Activated T-helper 1 cell treated with anti-CD3 and anti-CD28 coated beads, Interleukin-12 subunit alpha, Interleukin-12 subunit beta, Interleukin-2, Interleukin-4 antibody, amounts not matched to agents 30 ng/mL and 10 ng/mL and 1 ng/mL, durations not matched to agents 14 hours and 24 hours and 36 hours (primary cell): ENCODE results near the gene CDH13. TPM values are rescaled to one million over a fixed set of nuclear protein-coding genes. Genes with fewer than 3 reads are reported as not detected.

Experiments
- DNase-seq: peaks from one replicate; pipeline ENCODE4 v3.0.0; 2021; ENCODE audit warnings: low spot score
- H3K27ac Mint-ChIP-seq: one replicate; pipeline ENCODE4 v1.8.0; 2021; ENCODE audit warnings: mild to moderate bottlenecking, mixed read lengths
- H3K27me3 Mint-ChIP-seq: one replicate; pipeline ENCODE4 v1.8.0; 2022; ENCODE audit warnings: mild to moderate bottlenecking, moderate library complexity, mixed read lengths; ENCODE audit not compliant: insufficient read depth
- H3K36me3 Mint-ChIP-seq: one replicate; pipeline ENCODE4 v1.8.0; 2021; ENCODE audit warnings: low read depth, mixed read lengths
- H3K4me1 Mint-ChIP-seq: one replicate; pipeline ENCODE4 v1.8.0; 2021; ENCODE audit warnings: low read depth, mixed read lengths
- H3K4me3 Mint-ChIP-seq: one replicate; pipeline ENCODE4 v1.8.0; 2021; ENCODE audit warnings: mild to moderate bottlenecking, moderate library complexity, mixed read lengths
- H3K9me3 Mint-ChIP-seq: one replicate; pipeline ENCODE4 v1.8.0; 2021; ENCODE audit warnings: mixed read lengths
- intact Hi-C: fragments of 100-400 bp; cut with micrococcal nuclease; formaldehyde crosslinking; loops from one replicate; pipeline ENCODE4 v1.15.1; 2024
- total RNA-seq: library from RNA; stranded (reverse); gene quantifications from 2 replicates; pipeline ENCODE4 v1.2.3, GENCODE V29; 2022

The CDH13 gene
- total RNA-seq, 1 donor from 2014 or later, result not detected

DNA sequence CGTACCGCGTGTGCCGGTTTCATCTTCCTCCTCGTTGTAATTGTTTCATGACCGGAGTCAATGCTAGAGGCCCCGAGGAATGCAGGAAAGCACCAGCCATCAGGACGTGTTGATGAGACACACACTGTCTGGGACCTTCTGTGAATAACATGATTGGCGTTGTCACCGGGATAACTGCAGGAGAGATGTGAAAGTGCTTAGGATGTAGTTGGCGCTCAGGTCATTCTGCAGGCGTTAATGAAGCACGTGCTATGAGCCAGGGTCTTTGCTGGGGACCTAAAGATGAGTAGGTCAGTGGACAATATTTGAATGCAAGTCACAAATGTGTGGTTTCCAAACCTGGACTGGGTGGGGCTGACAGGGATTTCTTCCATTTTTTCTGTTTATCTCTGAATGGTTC lies 999.4 kb downstream of the CDH13 start:
- no peak overlapping the region for H3K27ac Mint-ChIP-seq
- no peaks in the 10 kb centered on the region for H3K9me3 Mint-ChIP-seq
- peaks cover 1% of the 10 kb centered on the region for H3K27me3 Mint-ChIP-seq
- no peaks in the 10 kb centered on the region for H3K36me3 Mint-ChIP-seq
- H3K4me3 Mint-ChIP-seq, result no peak overlapping the region
- H3K4me1 Mint-ChIP-seq, result no peaks in the 10 kb centered on the region
- DNase-seq, result no peak
- intact Hi-C loops, result no loop called here

- H3K36me3 Mint-ChIP-seq, result no peaks in the 10 kb centered on the region
- H3K4me1 Mint-ChIP-seq, result no peaks in the 10 kb centered on the region
- intact Hi-C loops, result no loop called here
- no peak overlapping the region for H3K27ac Mint-ChIP-seq
- H3K4me3 Mint-ChIP-seq, result no peak overlapping the region
- no peak for DNase-seq
- H3K27me3 Mint-ChIP-seq, result peaks cover 1% of the 10 kb centered on the region
- H3K9me3 Mint-ChIP-seq, result no peaks in the 10 kb centered on the region
Observed at GRCh38 chr16:83626676-83627075, 999.9 kb downstream of the CDH13 start.

DNA sequence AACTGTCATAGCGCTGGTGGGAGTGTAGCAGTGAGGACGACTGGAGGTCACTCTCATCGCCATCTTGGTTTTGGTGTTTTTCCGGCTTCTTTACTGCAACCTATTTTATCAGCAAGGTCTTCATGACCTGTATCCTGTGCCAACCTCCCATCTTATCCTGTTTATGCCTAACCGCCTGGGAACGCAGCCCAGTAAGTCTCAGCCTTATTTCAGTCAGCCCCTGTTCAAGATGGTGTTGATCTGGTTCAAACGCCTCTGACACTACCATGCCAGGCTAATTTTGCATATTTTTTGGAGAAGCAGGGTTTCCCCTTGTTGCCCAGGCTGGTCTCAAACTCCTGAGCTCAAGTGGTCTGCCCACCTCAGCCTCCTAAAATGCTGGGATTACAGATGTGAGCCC lies 1001.2 kb downstream of the CDH13 start:
- no peaks in the 10 kb centered on the region for H3K4me1 Mint-ChIP-seq

DNA sequence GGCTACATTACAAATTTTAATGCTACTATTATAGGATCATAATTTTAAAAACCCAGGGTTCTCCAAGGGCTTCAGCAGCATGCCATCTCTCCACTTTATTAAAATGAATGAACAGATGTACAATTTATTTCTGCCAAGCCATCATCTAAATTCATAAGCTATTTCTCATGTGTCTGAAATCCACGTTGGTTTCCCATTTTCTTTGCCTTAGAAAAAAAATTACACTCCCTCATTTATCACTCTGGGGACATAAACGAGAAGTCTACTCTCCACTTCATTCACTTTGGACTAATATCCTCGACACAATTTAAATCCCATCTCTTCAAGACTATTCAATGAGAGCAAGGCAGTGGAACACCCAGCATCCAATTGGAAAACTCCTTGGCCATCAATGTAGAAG lies 1002.7 kb downstream of the CDH13 start:
- Mint-ChIP-seq H3K36me3 (no peaks in the 10 kb centered on the region), H3K4me1 (no peaks in the 10 kb centered on the region), H3K27ac (no peak overlapping the region), H3K27me3 (no peaks in the 10 kb centered on the region), H3K9me3 (no peaks in the 10 kb centered on the region), H3K4me3 (no peak overlapping the region)
- intact Hi-C loops, result no loop called here
- no peak for DNase-seq

More for the DNA sequence above, 1001.2 kb downstream of the CDH13 start:
- Mint-ChIP-seq H3K27ac (no peak overlapping the region), H3K27me3 (no peaks in the 10 kb centered on the region), H3K4me3 (no peak overlapping the region), H3K9me3 (no peaks in the 10 kb centered on the region), H3K36me3 (no peaks in the 10 kb centered on the region)
- DNase-seq, result no peak
- intact Hi-C loops, result no loop called here

- H3K27me3 Mint-ChIP-seq, result no peaks in the 10 kb centered on the region
- H3K9me3 Mint-ChIP-seq, result no peaks in the 10 kb centered on the region
- intact Hi-C loops, result no loop called here
- no peaks in the 10 kb centered on the region for H3K4me1 Mint-ChIP-seq
- no peak overlapping the region for H3K27ac Mint-ChIP-seq
- no peak for DNase-seq
- no peaks in the 10 kb centered on the region for H3K36me3 Mint-ChIP-seq
- H3K4me3 Mint-ChIP-seq, result no peak overlapping the region
Observed at GRCh38 chr16:83629836-83630235, 1003.1 kb downstream of the CDH13 start.

GRCh38 chr16:83630979-83631378 lies 1004.2 kb downstream of the CDH13 start:
- no peak for DNase-seq
- Mint-ChIP-seq H3K27ac (no peak overlapping the region), H3K36me3 (no peaks in the 10 kb centered on the region), H3K4me1 (no peaks in the 10 kb centered on the region), H3K27me3 (no peaks in the 10 kb centered on the region), H3K4me3 (no peak overlapping the region), H3K9me3 (peaks cover under 1% of the 10 kb centered on the region)
- intact Hi-C loops, result no loop called here

- no peak for DNase-seq
Observed at GRCh38 chr16:83633286-83633685, 1006.5 kb downstream of the CDH13 start.

GRCh38 chr16:83648347-83648746 lies 1021.6 kb downstream of the CDH13 start:
- no peak overlapping the region for H3K27ac Mint-ChIP-seq
- H3K4me1 Mint-ChIP-seq, result no peaks in the 10 kb centered on the region
- peaks cover 8% of the 10 kb centered on the region for H3K9me3 Mint-ChIP-seq
- no peak for DNase-seq
- no peaks in the 10 kb centered on the region for H3K36me3 Mint-ChIP-seq
- H3K27me3 Mint-ChIP-seq, result no peaks in the 10 kb centered on the region
- intact Hi-C loops, result no loop called here
- no peak overlapping the region for H3K4me3 Mint-ChIP-seq

More at GRCh38 chr16:83633286-83633685, 1006.5 kb downstream of the CDH13 start:
- no peak overlapping the region for H3K27ac Mint-ChIP-seq
- intact Hi-C loops, result no loop called here
- no peaks in the 10 kb centered on the region for H3K27me3 Mint-ChIP-seq
- H3K4me3 Mint-ChIP-seq, result no peak overlapping the region
- H3K4me1 Mint-ChIP-seq, result no peaks in the 10 kb centered on the region
- peaks cover 8% of the 10 kb centered on the region for H3K9me3 Mint-ChIP-seq
- H3K36me3 Mint-ChIP-seq, result no peaks in the 10 kb centered on the region

DNA sequence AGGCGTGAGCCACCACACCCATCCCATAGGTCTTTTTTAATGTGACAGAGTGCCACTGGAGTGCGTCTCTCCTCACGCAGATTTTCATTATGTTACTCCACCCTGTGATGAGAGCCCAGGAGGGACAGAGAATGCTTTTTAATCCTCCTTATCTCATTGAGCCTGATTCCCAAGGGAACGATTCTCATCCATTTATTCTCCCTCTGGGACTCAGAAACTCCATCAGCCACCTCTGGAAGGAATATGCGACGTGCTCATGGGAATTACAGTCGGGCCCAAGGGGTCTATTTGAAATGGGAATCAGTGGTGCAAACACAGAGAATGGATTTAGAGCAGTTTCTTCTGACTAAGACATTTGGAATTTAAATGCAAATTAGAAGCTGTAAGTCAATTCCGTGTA lies 1025.1 kb downstream of the CDH13 start:
- H3K27me3 Mint-ChIP-seq, result no peaks in the 10 kb centered on the region
- no peaks in the 10 kb centered on the region for H3K36me3 Mint-ChIP-seq
- no peak overlapping the region for H3K4me3 Mint-ChIP-seq
- H3K27ac Mint-ChIP-seq, result no peak overlapping the region
- DNase-seq, result no peak
- intact Hi-C loops, result no loop called here
- H3K4me1 Mint-ChIP-seq, result no peaks in the 10 kb centered on the region
- H3K9me3 Mint-ChIP-seq, result no peaks in the 10 kb centered on the region

DNA sequence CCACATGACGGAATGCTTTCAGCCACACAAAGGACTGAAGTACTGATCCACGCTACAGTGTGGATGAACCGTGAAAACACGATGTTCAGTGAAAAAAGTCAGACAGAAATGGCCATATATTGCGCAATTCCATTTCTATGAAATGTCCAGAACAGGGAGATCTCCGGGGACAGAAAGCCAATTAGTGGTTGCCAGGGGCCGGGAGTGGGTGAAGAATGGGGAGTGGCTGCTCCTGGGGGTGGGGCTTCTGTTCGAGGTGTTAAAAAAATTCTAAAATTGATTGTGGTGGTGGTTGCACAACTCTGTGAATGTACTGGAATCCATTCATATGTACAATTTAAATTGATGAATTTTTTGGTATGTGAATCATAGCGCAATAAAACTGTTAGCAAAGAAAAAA lies 1026.2 kb downstream of the CDH13 start:
- DNase-seq, result no peak
- Mint-ChIP-seq H3K4me1 (no peaks in the 10 kb centered on the region), H3K36me3 (no peaks in the 10 kb centered on the region), H3K27ac (no peak overlapping the region), H3K9me3 (no peaks in the 10 kb centered on the region), H3K27me3 (no peaks in the 10 kb centered on the region), H3K4me3 (no peak overlapping the region)
- intact Hi-C loops, result no loop called here

- Mint-ChIP-seq H3K27me3 (no peaks in the 10 kb centered on the region), H3K4me1 (no peaks in the 10 kb centered on the region), H3K36me3 (no peaks in the 10 kb centered on the region), H3K27ac (no peak overlapping the region), H3K9me3 (no peaks in the 10 kb centered on the region), H3K4me3 (no peak overlapping the region)
- DNase-seq, result no peak
- intact Hi-C loops, result no loop called here
Observed at GRCh38 chr16:83653785-83654184, 1027.0 kb downstream of the CDH13 start.

- H3K4me3 Mint-ChIP-seq, result no peak overlapping the region
- no peaks in the 10 kb centered on the region for H3K9me3 Mint-ChIP-seq
- H3K27me3 Mint-ChIP-seq, result no peaks in the 10 kb centered on the region
- no peaks in the 10 kb centered on the region for H3K4me1 Mint-ChIP-seq
- no peak for DNase-seq
- H3K27ac Mint-ChIP-seq, result no peak overlapping the region
- intact Hi-C loops, result no loop called here
- H3K36me3 Mint-ChIP-seq, result no peaks in the 10 kb centered on the region
Observed at GRCh38 chr16:83660282-83660681, 1033.5 kb downstream of the CDH13 start.

DNA sequence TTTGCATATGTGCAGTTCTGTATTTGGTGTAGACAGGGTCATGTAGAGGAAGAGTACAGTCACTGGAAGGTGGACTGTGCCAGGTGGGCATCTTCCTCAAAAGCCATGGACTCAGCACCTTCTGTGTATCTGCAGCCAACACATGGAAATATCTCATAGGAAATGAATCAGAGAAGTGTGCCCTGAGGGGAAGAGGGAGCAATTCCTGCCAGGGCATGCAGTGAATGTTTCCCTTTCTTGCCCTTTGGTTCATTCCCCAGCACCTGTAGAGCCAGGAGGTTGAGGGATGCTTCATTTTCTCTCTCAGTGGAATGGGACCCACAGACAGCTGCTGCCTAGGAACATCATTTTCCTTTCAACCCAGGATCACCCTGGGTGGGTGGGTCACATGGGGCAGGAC lies 1034.9 kb downstream of the CDH13 start:
- Mint-ChIP-seq H3K27me3 (no peaks in the 10 kb centered on the region), H3K4me1 (no peaks in the 10 kb centered on the region), H3K36me3 (no peaks in the 10 kb centered on the region), H3K4me3 (no peak overlapping the region), H3K9me3 (no peaks in the 10 kb centered on the region), H3K27ac (no peak overlapping the region)
- intact Hi-C loops, result no loop called here
- no peak for DNase-seq

DNA sequence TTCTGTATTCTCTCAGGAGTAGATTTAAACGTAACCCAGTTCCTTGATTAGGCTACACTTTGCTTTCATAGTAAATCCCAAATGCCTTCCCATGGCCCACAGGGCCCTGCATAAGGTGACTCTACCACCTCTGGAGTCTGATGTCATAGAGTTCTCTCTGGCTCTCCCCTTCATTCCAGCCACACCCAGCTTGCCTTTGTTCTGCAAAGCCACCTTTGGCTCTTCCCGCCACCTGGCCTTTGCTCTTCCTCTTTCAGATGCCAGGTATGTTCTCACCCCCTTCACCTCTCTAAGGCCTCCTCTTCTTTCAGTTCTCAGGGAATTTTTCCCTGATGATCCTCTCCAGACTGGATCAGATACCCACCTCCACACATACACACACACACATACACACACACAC lies 1039.7 kb downstream of the CDH13 start:
- no peaks in the 10 kb centered on the region for H3K4me1 Mint-ChIP-seq
- H3K4me3 Mint-ChIP-seq, result no peak overlapping the region
- peaks cover 3% of the 10 kb centered on the region for H3K9me3 Mint-ChIP-seq
- H3K27ac Mint-ChIP-seq, result no peak overlapping the region
- H3K36me3 Mint-ChIP-seq, result no peaks in the 10 kb centered on the region
- DNase-seq, result no peak
- intact Hi-C loops, result no loop called here
- no peaks in the 10 kb centered on the region for H3K27me3 Mint-ChIP-seq
